ENCODE measurements around the gene BASP1.

The BASP1 gene

DNA sequence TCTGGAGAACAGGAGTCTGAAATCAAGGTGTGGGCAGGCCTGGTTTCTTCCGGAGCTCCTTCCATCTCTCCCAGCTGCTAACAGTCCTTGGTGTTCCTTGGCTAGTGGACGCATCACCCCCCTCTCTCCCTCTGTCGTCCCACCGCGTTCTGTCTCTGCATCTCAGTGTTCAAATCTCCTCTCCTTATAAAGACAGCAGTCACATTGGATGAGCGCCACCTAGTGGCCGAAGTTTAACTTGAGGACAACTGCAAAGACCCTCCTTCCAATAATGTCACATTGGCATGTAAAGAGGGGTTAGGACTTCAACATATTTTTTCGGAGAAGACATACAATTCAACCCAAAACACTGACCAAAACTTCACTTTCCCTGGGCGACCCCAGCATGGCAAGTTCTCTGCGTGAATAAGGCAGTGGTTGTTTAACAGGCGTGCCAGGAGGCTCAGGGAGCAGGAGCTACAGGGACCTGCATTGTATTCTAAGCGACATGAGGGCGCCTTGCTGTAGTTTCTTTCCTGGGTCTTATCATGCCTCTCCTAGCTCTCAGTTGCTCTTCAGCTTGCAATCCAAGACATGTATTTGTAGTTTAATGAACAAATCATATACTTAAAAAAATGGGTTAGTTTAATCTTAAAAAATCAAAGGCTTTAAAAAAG, 27.9 kb upstream of the BASP1 start:
- in situ Hi-C loops (cut with MboI; ENCODE audit: low sequenced_read_pairs): loop anchor here (5.0 to 25.0 kb wide), 3 partner anchors 255 to 502 kb away; partner anchors contain the start of gene MYO10

DNA sequence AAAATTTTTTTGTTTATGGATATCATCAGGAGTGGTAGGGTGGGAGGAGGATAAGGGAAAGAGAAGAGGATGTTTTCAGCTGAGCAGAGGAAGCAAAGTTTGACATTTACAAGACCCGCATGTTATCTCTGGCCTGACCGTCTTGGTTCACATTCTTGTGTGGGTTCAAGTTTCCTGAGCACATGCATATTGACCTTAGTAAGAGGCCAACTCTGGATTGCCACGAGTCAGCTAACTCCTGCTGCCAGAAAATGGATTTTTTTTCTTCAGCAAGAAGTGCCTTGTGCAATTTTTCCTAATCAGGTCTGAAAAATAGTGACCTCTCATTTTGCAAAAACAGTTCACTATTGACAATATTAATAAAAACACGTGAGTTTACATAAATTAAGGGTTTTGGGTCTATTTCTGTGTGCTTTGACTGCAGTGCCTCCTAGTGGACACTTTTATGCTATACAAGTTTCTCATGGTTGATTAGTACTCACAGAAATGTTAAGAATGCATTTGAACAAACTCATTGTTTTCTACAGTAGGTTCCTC, 27.1 kb upstream of the BASP1 start:
- in situ Hi-C loops (cut with MboI; ENCODE audit: low sequenced_read_pairs): loop anchor here (25.0 kb wide), 1 partner anchor 503 kb away; no protein-coding TSS in a partner anchor

DNA sequence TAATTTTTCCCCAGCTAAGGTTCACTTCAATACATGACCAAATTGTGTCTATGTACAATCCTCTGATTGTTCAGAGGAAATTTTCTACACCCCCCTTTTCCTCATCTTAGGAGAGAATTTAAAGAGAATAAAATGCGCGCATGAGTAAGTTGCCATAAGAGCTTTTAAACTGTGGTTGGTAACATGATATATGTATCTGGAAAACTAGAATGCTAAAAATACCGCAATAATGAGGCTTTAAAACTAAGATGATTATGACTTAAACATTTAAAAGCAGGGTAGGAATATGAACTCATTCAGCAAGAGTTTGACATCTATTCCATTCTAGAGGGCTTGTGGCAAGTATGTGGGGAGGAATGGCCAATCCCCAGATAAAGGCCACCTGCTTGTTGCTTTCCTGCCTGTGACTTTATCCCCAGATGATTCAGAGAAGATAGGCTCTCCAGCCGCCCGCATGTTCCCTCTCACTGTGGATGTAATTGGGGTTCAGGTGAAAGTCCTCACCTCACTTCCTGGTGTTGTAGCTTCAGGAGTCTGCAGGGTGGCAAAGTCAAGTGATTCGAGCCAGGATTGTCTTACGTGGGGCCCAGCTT, 26.5 kb upstream of the BASP1 start:
- in situ Hi-C loops (cut with MboI; ENCODE audit: low sequenced_read_pairs): loop anchor here (25.0 kb wide), 1 partner anchor 504 kb away; no protein-coding TSS in a partner anchor

DNA sequence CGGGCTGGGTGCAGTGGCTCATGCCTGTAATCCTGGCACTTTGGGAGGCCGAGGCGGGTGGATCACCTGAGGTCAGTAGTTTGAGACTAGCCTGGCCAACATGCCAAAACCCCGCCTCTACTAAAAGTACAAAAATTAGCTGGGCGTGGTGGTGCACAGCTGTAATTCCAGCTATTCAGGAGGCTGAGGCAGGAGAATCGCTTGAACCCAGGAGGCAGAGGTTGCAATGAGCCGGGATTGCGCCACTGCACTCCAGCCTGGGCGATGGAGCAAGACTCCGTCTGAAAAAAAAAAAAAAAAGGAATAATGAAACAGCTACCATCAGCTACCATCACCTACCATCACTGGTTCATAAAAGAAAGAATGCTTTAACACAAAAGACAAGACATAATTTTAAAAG, 25.9 kb upstream of the BASP1 start:
- in situ Hi-C loops (cut with MboI; ENCODE audit: low sequenced_read_pairs): loop anchor here (25.0 kb wide), 1 partner anchor 504 kb away; no protein-coding TSS in a partner anchor

- in situ Hi-C loops (cut with MboI; ENCODE audit: low sequenced_read_pairs): loop anchor here (25.0 kb wide), 1 partner anchor 505 kb away; no protein-coding TSS in a partner anchor
Observed at GRCh38 chr5:17192191-17192590, 25.2 kb upstream of the BASP1 start.

DNA sequence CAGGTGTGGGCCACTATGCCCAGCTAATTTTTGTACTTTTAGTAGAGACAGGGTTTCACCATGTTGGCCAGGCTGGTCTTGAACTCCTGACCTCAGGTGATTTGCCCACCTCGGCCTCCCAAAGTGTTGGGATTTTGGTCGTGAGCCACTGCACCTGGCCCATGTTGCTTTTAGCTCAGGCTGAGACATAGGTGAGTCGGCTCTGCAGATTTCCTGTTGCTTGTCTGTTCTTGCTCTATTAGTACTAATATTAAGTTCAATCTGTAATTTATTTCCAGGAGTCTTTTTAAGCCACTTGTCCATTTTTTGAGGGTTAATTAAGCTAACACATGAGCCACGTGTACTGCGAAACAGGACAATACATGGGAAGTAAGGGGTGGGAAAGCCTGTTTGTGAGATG, 21.4 kb upstream of the BASP1 start:
- in situ Hi-C loops (cut with MboI; ENCODE audit: low sequenced_read_pairs): loop anchor here (25.0 kb wide), 1 partner anchor 509 kb away; no protein-coding TSS in a partner anchor

GRCh38 chr5:17196697-17197096, 20.7 kb upstream of the BASP1 start:
- in situ Hi-C loops (cut with MboI; ENCODE audit: low sequenced_read_pairs): loop anchor here (25.0 kb wide), 1 partner anchor 509 kb away; no protein-coding TSS in a partner anchor

- in situ Hi-C loops (cut with MboI; ENCODE audit: low sequenced_read_pairs): loop anchor here (25.0 kb wide), 1 partner anchor 909 kb away; no protein-coding TSS in a partner anchor
Observed at GRCh38 chr5:17203329-17204132, 13.9 kb upstream of the BASP1 start.

DNA sequence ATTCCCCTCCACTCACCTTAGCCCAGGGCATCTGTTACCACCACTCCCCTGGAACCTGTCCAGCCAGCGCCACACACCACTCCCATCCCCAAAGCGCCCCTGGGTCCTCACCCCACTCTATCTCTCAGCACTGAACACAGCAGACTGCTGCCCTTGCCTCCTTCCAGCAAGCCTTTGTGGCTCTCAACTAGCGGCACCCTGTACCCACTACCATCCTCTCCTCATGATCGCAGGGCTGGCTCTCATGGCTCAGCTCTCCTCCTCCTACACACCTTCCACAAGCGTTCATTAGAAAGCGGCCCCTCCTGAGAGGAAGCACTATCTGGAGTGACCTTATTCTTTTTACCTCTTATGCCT, 13.3 kb upstream of the BASP1 start:
- in situ Hi-C loops (cut with MboI; ENCODE audit: low sequenced_read_pairs): loop anchor here (25.0 kb wide), 1 partner anchor 908 kb away; no protein-coding TSS in a partner anchor

DNA sequence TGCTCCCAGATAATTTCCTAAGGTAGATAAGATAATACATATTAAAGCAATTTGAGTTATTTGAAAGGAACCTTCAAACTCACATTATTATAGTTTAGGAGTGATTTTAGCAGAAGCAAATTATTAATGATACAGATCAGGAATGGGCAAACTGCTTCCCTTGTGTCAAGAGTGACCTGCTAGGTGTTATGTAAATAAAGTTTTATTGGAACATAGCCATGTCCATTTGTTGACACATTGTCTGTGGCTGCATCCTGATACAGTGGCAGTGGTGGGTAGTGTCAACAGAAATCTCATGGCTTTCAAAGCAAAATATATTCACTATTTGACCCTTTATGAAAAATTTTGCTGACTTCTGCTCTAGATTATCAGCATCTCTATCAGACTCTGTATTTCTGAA, 11.4 kb upstream of the BASP1 start:
- in situ Hi-C loops (cut with MboI; ENCODE audit: low sequenced_read_pairs): loop anchor here (25.0 kb wide), 1 partner anchor 906 kb away; no protein-coding TSS in a partner anchor

DNA sequence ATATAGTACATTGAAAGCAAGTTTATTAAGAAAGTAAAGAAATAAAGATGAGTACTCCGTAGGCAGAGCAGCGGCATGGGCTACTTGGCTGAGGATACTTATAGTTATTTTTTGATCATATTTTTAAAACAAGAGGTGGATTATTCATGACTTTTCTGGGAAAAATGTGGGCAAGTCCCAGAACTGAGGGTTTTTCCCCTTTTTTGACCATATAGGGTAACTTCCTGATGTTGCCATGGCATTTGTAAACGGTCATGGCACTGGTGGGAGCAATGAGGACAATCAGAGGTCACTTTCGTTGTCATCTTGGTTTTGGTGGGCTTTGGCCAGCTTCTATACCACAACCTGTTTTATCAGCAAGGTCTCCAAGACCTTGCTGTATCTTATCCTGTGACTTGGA, 5.2 kb upstream of the BASP1 start:
- in situ Hi-C loops (cut with MboI; ENCODE audit: low sequenced_read_pairs): loop anchor here (10.0 to 25.0 kb wide), 2 partner anchors 900 to 1093 kb away; no protein-coding TSS in a partner anchor

GRCh38 chr5:17212996-17213395, 4.4 kb upstream of the BASP1 start:
- in situ Hi-C loops (cut with MboI; ENCODE audit: low sequenced_read_pairs): loop anchor here (10.0 to 25.0 kb wide), 2 partner anchors 899 to 1092 kb away; no protein-coding TSS in a partner anchor

DNA sequence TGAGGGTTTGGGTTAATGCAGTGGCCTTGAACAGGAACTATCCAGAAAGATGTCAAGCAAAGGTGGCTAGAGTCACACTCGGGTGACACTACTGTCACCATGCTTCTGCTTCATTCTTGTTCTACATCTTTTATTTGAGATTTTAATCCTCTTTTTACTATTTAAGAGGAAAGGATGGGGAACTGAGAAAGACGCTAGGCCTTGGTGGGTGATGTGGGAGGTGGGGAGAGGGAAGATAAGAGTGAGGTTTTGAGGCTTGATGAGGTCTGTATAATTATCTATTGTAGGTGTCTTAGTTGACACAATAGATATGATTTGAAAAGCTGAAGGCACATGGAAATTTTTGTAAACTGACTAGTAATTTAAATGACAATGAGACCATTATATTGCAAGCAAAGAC, 3.5 kb upstream of the BASP1 start:
- in situ Hi-C loops (cut with MboI; ENCODE audit: low sequenced_read_pairs): loop anchor here (10.0 to 25.0 kb wide), 2 partner anchors 898 to 1091 kb away; no protein-coding TSS in a partner anchor

DNA sequence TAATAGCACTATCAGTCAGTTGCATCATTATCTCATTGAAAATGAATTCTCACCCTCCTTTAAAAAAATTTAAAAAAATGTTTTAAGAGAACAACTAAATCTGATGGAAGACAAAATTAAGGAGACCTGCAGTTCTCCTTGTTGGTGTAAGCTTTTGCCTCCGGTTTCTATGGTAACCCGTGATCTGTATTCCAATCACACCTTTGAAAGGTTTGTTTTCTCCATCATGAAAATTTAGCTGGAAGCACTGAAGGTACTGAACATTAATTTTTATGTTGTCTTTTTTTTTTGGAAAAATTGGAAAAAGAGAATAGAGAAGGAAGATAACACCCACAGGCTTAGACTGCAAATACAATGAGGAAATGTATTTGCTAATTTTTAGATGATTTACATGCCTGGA, 2.5 kb upstream of the BASP1 start:
- in situ Hi-C loops (cut with MboI; ENCODE audit: low sequenced_read_pairs): loop anchor here (10.0 to 25.0 kb wide), 2 partner anchors 897 to 1090 kb away; no protein-coding TSS in a partner anchor

- in situ Hi-C loops (cut with MboI; ENCODE audit: low sequenced_read_pairs): loop anchor here (10.0 to 25.0 kb wide), 2 partner anchors 897 to 1089 kb away; no protein-coding TSS in a partner anchor
Observed at GRCh38 chr5:17215361-17215760, 2.1 kb upstream of the BASP1 start.

GRCh38 chr5:17216176-17216973, 1.1 kb upstream of the BASP1 start:
- in situ Hi-C loops (cut with MboI; ENCODE audit: low sequenced_read_pairs): loop anchor here (10.0 to 25.0 kb wide), 2 partner anchors 896 to 1088 kb away; no protein-coding TSS in a partner anchor

DNA sequence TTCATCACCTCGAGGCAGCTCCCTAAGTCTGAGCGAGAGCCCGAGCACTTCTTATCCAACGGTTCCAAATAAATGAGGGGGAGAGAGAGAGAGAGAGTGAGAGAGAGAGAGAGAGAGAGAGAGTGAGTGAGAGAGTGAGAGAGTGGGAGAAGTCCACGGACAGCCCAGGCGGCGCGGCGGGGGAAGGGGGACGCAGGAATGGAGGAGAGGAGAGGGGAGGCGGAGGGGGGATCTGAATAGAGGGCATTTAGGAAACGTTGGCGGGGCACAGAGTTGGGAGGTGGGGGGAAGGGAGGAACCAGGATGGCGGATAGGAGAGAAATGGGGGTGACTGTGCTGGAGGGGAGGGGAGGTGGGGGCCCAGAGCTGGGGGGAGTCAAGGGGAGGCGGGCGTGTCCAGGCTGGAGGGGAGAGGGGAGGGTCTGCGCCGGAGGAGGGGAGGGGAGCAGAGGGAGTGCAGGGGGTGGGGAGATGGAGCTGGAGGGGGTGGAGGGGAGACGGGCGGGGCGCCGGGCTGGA, 398 bp upstream of the BASP1 start:
- in situ Hi-C loops (cut with MboI; ENCODE audit: low sequenced_read_pairs): loop anchor here (10.0 to 25.0 kb wide), 2 partner anchors 895 to 1088 kb away; no protein-coding TSS in a partner anchor

GRCh38 chr5:17218353-17219005, 1.0 kb downstream of the BASP1 start:
- in situ Hi-C loops (cut with MboI; ENCODE audit: low sequenced_read_pairs): loop anchor here (10.0 to 25.0 kb wide), 2 partner anchors 894 to 1086 kb away; no protein-coding TSS in a partner anchor

DNA sequence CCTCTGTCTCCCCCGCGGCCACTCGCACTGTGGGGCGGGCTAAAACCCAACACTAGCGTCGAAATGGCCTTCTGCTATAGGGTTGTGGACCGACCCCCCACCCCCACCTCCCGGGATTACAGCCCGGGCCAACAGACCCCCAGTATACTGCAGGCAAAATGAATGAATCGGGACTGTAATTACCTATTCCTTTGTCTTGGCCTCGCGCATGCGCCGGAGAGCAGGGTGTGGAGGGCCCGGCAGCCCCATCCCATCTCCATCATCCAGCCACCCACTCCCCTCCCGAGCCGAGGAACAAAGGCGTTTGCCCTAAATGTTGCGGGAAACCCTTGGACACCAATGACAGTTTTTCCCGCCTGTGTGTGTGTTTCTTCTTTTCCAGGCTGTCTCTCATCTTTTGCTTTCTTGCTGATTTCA, 1.6 kb downstream of the BASP1 start:
- in situ Hi-C loops (cut with MboI; ENCODE audit: low sequenced_read_pairs): loop anchor here (10.0 to 25.0 kb wide), 2 partner anchors 893 to 1086 kb away; no protein-coding TSS in a partner anchor
